Measurements from ENCODE around the gene TRIM32.
"Not testable (repeated sequence)": the region's sequence is repeated elsewhere in the genome, so short reads cannot be mapped to it uniquely, and the experiment has no call there.

TRIM32 gene

DNA sequence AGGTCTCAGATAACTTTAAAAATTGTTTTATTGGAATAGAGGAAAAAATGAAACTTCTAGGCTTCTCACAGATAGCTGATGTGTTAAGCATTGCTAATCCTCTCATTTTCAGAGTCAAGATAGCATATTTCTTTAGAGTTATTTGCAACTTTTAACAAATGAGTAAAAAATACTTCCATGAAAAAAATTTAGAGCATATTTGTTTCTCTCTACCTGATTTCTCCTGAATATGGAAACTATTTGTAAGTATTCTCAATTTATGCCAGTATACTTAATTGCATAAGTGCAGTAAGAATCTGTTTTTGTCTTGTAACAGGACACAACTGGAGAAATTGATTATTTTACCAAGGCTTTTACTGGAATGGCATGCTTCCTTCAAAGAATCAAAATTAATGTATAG, 3.6 kb upstream of the TRIM32 start:
- DNase-seq (ENCODE audit: insufficient read length, low spot score) (no peak), FAIRE-seq (no peak)

DNA sequence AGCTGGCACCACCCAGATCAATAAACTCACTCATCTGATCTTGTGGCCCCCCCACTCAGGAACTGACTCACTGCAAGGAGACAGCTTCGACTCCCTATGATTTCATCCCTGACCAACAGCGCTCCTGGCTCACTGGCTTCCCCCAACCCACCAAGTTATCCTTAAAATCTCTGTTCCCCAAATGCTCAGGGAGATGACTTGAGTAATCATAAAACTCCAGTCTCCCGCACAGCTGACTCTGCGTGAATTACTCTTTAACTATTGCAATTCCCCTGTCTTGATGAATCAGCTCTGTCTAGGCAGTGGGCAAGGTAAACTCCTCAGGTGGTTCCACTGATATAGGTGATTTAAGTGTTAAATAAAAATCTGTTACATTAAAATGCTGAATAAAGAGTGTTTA, 1.9 kb upstream of the TRIM32 start:
- TF ChIP-seq, protein P1, sequence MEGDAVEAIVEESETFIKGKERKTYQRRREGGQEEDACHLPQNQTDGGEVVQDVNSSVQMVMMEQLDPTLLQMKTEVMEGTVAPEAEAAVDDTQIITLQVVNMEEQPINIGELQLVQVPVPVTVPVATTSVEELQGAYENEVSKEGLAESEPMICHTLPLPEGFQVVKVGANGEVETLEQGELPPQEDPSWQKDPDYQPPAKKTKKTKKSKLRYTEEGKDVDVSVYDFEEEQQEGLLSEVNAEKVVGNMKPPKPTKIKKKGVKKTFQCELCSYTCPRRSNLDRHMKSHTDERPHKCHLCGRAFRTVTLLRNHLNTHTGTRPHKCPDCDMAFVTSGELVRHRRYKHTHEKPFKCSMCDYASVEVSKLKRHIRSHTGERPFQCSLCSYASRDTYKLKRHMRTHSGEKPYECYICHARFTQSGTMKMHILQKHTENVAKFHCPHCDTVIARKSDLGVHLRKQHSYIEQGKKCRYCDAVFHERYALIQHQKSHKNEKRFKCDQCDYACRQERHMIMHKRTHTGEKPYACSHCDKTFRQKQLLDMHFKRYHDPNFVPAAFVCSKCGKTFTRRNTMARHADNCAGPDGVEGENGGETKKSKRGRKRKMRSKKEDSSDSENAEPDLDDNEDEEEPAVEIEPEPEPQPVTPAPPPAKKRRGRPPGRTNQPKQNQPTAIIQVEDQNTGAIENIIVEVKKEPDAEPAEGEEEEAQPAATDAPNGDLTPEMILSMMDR (IDR thresholded peaks at IDR 0.05; ENCODE audit: insufficient read depth, missing control alignments): no peak
- FAIRE-seq (no peak), DNase-seq (ENCODE audit: insufficient read length, low spot score) (no peak)

More for the DNA sequence above, 3.6 kb upstream of the TRIM32 start:
- TF ChIP-seq, protein P1 (IDR thresholded peaks at IDR 0.05; ENCODE audit: insufficient read depth, missing control alignments): no peak

DNA sequence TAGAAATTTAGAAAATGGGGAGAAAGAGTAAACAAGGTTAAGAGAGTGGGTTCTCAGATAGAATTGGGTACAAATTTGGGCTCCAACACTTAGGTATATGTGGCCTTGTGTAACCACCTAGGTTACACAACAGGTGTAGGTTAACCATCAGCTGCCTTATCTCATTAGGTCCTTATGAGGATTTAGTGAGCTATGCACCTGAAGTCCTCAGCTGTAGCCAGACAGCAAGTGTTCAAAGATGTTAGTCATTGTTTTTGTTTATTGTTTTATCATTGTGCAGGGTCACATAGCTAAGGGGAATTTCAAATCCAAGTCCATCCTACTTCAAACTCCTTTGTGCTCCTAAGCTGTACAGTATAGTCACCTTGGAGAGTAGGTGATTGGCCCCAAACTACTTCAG, 970 bp upstream of the TRIM32 start:
- no peak for DNase-seq (ENCODE audit: insufficient read length, low spot score)

DNA sequence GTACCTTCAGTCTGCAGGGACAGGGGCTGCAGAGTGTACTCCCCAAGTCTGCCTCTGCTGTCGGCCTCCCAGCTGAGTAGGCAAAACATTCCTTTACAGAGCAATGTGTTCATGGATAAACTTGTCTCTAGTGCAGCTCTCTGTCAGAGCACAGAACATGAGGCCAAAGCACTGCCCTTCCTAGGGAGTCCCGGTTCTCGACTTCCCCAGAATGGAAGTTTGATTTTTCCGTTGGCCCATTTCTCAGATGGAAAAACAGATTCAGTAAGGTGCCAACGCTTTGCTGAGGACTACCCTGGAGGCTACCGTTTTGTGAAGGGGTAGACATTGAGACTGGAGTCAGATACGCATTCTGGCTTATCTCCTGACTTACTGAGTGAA, 422 bp upstream of the TRIM32 start:
- FAIRE-seq: no peak
- TF ChIP-seq, protein P1 (IDR thresholded peaks at IDR 0.05; ENCODE audit: insufficient read depth, missing control alignments): no peak
- DNase-seq (ENCODE audit: insufficient read length, low spot score): no peak

More for the DNA sequence above, 970 bp upstream of the TRIM32 start:
- FAIRE-seq: no peak
- TF ChIP-seq, protein P1 (IDR thresholded peaks at IDR 0.05; ENCODE audit: insufficient read depth, missing control alignments): no peak

DNA sequence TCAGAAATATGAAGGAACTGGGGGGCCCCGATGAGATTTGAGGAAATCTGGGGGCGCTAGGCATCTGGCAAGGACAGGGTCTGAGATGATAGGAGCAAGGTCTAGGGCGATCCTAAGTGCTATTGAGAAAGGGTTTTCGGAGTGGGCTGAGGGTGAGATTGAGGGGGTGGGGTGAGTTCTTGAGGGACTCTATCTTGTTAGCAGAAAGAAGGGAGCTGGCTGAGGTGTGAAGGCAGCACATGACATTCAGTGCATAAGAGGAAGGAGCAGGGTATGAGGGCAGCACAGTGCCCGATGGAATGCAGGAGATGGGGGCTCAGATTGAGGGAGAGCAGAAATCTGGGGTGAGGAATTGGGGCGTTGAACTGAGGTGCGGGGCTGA, 640 bp downstream of the TRIM32 start:
- DNase-seq (ENCODE audit: insufficient read length, low spot score) (no peak), FAIRE-seq (no peak)
- TF ChIP-seq, protein P1 (IDR thresholded peaks at IDR 0.05; ENCODE audit: insufficient read depth, missing control alignments): no peak

DNA sequence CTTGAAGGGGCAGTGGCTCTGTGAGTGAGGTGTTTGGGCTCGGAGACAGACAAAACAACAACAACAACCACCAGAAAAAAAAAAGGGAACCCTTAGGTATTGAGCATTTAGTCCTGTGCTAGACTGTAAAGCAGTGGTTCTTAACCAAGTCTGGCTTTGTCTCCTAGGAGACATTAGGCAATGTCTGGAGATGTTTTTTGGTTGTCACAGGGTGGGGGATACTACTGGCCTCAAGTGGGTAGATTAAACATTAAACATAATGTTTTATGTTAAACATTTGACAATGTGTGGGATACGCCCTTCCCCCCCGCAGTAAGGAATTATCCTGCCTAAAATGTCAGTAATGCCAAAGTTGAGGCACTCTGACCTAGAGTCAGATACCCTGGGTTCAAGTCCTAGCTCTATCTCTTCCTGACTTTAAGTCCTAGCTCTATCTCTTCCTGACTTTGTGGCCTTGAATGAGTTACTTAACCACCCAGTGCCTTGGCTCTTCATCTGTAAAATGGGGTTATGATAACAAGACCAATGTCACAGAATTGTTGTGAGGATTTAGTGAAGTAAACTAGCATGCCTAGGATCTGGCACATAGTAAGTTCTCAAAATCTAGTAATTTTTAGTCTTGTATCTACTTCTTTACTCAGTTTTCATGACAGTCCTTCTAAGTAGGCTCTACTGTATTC, 1.8 kb downstream of the TRIM32 start:
- TF ChIP-seq, protein P1 (IDR thresholded peaks at IDR 0.05; ENCODE audit: insufficient read depth, missing control alignments): no peak
- FAIRE-seq: no peak
- DNase-seq (ENCODE audit: insufficient read length, low spot score): no peak

DNA sequence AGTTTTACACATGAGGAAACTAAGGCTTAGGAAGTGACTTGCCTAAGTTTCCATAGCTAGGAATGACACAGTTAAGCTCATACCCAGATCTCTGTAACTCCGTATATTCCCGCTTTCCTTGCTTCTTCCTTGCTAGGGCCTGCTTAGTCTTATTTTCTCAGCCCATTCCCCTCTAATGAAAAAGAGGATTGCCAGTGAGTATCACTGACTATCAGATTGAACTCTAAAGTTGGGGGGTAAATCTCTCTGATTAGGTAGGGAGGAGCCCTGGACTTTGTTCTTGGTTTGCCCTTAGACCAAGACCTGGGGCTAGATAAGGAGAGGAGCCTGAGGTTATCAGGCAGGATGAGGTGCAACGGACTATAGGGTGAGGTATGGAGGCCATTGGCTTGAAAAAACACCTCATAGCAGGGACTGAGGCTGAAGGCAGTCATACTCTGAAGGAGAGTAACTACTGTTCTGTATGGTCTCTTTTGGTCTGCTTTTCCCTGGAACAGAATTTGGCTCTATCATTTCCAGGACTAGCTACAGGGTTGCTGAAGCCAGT, 2.5 kb downstream of the TRIM32 start:
- TF ChIP-seq, protein P1 (IDR thresholded peaks at IDR 0.05; ENCODE audit: insufficient read depth, missing control alignments): no peak
- no peak for FAIRE-seq
- no peak for DNase-seq (ENCODE audit: insufficient read length, low spot score)

DNA sequence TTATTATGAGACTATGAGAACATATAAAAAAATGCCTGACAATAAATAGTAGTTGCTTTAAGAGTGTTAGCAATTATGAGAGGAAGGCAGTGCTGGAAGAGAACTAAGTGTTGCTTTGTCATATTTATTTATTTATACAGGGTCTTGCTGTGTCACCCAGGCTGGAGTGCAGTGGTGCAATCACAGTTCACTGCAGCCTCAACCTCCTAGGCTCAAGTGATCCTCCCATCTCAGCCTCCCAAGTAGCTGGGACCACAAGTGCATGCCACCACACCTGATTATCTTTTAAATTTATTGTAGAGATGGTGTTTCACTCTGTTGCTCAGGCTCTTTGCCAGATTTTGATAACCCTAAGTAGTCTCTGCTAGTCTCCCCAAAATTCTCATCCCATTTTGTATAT, 3.7 kb downstream of the TRIM32 start:
- not testable (repeated sequence) for DNase-seq (ENCODE audit: insufficient read length, low spot score); FAIRE-seq
